HG03575 (cell line): ENCODE measurements around the gene RAD51B.
"Not testable (repeated sequence)": the region's sequence is repeated elsewhere in the genome, so short reads cannot be mapped to it uniquely, and the experiment has no call there.

Experiments used
- ATAC-seq: cut with Tn5 transposase; IDR thresholded peaks from one replicate; pipeline ENCODE4 v1.9.1; 2021; ENCODE audit not compliant: unreplicated experiment, insufficient number of reproducible peaks, low FRiP score; ENCODE audit errors: extremely low read depth

Gene RAD51B

GRCh38 chr14:67967970-67968369 lies 148.4 kb downstream of the RAD51B start:
- ATAC-seq: not testable (repeated sequence)

DNA sequence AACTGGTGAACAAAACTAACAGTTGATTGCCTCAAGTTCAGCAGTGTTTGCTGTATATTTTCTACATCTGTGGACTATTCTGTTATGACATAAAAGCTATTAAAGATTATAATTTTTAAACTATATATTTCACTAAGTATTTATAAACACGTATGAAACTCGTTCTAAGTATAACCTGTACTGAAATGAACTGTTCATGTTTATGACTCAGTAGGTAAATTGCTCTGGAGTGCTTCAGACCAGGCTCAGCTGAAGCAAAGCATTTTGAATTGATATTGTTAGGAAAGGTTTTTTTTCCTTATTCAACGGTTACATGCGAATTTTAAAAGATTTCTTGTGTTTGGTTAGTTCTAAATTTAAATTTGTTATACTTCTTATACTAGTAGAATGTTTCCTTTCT lies 151.3 kb downstream of the RAD51B start:
- no peak for ATAC-seq

DNA sequence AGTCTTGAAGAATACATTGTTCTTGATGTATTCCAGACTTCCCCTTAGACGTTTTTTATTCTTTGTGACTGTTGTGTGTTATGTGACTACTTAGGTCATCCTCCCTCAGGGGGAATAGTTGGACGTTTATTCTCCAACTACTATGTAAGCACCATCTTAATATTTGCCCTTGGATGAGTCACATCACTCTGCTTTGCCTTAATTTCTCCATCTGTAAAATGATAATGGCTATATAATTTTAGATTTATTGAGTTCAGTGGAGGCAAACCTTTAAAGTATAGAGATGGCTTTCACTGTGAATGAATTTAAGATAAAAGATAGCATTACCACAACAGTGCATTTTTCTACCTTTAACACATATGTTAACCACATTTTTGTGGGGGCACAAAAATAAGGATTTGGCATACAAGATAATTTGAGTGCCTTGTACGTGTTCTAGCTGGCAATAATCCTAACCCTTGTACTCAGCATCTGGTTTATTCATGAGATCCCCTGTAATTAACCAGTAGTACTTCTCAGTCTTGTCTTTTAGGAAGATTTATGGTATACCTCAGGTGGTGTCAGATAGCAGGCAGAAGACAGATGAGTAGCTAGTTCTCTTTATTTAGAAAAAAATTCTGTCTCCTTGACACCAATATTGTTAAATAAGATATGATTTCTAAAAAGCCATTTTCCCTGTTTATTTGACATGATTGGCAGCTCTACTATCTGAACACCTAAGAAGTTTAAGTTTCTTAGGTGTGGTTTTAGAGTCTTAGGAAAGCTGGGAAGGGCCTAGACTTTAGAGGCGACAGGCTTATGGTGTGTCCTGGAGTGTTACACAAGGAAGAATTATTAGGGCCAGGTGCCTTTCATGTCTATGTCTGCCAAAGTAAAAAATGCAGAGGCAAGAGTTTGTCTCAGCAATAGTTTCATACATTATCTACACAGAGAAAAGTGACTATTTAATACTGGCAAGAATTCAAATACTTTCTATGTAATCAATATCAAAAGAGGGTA lies 152.3 kb downstream of the RAD51B start:
- ATAC-seq: no peak

DNA sequence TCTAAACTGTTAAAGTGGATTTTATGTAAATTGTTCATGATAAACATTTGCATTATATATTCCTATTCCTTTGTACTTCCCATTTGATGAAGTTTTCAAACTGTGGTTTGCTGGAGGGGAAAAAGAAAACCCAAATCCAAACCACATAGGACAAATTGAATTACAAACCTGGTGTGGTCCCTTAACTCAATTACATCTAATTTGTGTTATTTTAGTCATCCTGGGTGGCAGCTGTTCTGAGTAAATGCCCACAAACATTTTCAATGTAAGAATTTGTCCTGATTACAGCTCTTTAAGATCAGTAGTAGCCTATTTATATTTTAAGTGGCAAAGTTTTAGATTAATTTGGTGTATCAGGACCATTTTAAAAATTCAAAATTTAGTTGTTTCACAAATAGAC lies 153.9 kb downstream of the RAD51B start:
- ATAC-seq: no peak

DNA sequence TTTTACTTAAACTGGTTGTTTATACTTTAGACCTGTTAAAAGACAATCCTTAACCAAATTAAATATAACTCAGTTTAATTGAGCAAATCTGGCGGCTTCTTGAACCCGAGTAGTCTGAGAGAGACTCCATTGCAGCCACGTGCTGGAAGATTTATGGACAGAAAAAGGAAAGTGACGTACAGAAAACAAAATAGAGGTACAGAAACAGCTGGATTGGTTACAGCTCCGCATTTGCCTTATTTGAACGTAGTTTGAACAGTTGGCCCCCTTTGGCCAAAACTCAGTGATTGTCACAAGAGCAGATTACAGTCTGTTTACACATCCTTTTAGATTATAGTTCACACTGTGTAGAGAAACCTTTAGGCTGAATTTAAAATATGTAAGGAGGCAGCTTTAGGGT lies 155.9 kb downstream of the RAD51B start:
- no peak for ATAC-seq

DNA sequence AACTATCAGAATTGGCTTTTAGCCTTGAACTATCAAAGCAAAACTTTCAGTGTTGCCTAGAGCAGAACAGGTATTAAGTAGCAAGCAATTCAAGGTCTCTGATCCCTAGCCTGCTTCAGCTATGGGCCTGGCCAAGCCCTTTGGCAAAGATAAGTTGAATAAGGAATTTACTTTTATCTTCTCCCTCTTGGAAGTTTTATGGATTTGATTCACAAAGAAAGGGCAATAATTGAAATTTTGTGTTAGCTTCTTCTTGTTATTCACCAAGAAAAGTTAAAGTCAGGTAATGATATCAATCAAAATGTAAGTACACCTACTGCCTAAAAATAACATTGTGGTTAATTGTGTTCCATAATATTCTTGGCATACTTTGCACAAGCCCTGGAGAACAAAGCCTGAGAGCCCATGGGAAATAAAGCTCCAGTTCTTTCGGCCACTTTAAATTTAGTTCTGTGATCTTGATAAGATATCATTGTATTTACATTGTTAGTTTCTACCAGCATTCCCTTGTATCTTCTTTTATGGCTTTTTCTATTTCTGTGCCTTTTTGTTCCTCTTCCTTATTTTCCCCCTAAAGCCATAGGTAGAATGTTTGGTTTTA lies 158.0 kb downstream of the RAD51B start:
- ATAC-seq: no peak

DNA sequence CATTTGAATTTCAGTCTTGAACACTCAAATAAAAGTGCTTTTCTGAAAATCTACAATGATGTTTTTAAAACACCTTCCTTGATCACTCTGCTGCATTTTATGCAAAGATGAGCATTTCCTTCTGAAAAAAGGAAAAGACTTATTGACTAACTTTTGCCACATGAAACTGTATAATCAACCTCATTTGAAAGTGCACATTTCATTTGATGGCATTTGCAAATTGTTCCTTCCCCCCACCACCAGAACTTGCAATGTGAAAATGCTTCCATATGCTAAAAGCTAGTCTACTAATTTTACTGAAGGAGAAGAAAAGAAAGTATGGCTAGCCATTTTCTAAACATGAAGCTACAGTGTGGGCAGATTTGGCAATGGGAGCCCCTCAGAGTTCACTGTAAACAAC lies 159.2 kb downstream of the RAD51B start:
- no peak for ATAC-seq

DNA sequence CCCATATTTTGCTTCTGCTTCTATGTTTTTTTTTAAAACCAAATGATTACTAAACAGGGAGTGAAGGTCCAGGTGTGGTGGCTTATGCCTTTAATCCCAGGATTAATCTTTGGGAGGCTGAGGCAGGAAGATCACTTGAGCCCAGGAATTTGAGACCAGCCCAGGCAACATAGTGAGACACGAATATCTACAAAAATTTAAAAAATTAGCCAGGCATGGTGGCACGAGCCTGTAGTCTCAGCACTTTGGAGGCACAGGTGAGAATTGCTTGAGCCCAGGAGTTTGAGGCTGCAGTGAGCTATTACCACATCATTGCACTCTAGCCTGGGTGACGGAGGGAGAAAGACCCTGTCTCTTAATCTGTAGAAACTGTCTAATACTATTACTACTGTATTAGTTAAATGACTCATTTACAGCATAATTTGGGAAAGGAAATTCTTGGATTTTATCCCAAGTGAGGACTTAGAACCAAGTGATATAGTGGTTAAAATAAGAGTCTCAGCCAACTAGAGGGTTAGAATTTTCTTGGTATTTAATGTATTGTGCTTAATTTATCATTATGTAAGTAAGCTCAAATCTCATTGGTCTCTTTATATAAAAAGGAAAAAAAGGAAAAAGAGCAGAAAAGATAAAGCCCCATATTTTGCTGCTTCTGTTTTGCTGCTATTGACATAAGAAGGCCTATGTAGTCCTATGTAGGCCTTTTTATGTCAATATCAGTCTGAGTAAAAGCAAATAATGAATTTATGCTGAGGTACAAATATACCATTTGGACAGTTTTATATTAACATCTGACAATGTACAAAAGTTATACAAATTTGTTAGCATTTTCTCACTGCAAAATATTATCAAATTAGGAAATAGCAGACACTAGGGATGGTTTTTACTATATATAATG lies 163.4 kb downstream of the RAD51B start:
- no peak for ATAC-seq

GRCh38 chr14:67984274-67984673 lies 164.7 kb downstream of the RAD51B start:
- ATAC-seq: no peak

- ATAC-seq: no peak
Observed at GRCh38 chr14:67986131-67986841, 166.7 kb downstream of the RAD51B start.

DNA sequence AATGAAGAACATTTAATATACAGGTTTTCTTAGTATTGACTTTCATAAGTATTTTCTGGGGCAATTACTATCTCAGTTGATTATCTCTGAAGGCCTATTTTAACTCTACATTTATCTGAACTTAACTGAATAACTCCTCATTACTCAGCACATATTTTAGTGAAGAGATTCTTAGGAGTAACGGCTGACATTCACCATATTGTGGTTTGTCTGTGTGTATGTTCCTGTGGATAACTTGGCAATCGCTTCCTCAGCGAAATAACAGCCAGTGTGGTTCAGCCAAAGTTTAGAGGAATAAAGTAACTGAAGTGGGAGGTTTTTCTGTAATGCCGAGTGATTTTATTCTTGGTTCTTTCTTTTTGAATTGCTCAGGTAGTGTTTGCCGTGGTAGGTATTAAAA lies 168.0 kb downstream of the RAD51B start:
- no peak for ATAC-seq

DNA sequence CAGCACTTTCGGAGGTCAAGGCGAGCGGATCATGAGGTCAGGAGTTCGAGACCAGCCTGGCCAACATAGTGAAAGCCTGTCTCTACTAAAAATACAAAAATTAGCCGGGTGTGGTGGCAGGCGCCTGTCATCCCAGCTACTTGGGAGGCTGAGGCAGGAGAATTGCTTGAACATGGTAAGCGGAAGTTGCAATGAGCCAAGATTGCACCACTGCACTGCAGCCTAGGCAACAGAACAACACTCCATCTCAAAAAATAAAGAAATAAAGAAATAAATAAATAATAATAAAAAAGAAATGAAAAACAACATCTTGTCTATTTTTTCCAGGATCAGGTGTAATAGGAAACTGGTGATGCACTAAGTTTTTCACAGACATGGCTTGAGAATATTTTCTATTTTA lies 168.6 kb downstream of the RAD51B start:
- ATAC-seq: not testable (repeated sequence)

DNA sequence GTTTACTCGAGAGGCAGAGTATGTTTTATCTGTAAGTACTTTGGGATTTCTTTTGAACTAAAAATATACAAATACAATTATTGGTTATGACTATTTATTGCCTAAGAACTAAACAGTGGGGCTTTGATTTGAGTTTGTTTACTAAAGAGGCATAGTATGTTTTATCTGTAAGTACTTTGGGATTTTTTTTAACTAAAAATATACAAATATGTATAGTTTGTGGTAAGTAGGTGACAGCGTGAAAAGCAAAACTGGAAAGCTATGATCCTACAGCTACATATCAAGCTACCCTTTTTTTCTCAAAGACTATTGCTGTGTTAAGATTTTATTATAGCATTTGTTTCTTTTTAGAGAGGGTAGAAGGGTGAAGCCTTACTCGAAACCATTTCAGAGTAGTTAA lies 171.0 kb downstream of the RAD51B start:
- no peak for ATAC-seq

- ATAC-seq: no peak
Observed at GRCh38 chr14:67994531-67994930, 175.0 kb downstream of the RAD51B start.

- no peak for ATAC-seq
Observed at GRCh38 chr14:67996235-67996634, 176.7 kb downstream of the RAD51B start.

DNA sequence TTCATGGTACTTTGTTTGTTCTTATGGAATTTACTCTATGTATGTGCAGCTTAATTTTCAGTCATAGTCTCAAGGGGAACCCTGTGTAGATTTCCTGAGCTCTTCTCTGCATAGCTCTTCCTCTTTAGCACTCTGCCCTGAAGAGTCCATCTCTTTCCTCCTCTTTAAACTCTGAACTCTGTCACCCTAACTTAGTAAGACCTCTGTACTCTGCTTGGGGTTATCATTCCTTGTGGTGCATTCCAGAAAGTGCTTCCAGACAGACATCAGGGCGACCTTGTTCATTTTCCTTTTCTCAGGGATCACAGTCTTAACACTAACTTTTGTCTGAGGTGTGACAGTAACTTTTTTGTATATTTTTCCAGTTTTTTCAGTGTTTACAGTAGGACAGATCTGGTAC lies 179.3 kb downstream of the RAD51B start:
- no peak for ATAC-seq

DNA sequence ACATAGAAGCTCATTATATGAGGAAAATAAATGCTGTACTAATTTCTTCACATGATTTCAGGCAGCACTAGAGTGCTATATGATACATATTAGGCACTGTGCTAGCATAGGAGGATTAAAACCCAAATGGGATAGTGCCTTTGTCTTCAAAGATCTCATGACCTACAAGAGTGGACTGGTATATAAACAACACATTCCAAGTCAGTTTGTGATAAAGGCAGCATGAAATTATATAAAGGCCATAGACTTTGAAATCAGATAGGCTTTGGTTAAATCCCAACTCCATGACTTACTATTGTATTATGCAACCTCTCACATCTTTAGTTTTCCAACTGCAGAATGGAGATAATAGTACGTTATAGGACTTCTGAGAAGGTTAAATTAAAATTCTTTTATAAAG lies 179.7 kb downstream of the RAD51B start:
- ATAC-seq: no peak

- no peak for ATAC-seq
Observed at GRCh38 chr14:67999705-68000384, 180.3 kb downstream of the RAD51B start.
